TTC549 (cell line): ENCODE data around the gene SCRG1.
A peak's percentile ranks its signal among the peaks of the same experiment; 100 is the strongest.

Source experiments
- FAIRE-seq: peaks from 2 replicates; lab custom pipeline; 2012; peaks lifted over from hg19 to GRCh38; lab: Jason Lieb, UNC

SCRG1 gene

GRCh38 chr4:173410079-173410478 lies 11.2 kb upstream of the SCRG1 start:
- no peak for FAIRE-seq

DNA sequence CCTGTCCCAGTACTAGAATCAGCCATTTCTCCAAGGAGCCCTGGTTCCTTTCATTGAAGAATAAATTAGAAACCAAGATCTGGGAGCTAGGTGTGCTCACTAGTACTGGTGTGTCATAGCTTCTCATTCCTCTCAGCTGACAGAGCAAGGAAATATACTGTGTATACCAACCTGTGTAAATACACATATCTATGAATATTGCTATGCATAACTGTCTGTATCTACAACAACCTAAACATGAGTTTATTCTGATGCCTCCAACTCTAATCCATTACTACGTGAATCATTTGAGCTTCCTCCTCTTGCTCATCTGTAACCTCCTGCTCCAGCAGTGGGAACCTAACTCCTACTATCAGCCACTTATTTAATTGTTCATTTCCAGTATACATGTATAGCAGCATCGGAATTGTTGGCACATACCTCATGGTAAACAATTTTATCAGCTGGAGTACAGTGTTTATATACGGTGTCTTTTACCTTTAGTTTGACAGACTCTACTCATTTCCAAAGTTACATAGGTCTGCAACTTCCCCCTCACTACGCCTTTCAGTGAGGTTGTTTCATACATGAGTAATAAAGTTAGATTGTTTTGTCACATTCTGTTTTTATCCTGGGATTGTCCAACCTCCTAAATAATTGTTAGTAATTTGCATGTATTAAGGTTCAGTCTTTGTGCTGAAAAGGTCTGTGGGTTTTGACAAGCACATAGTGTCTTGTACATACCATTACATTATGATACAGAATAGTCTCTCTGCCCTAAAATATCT lies 7.1 kb upstream of the SCRG1 start:
- no peak for FAIRE-seq

GRCh38 chr4:173404296-173404865 lies 5.5 kb upstream of the SCRG1 start:
- no peak for FAIRE-seq

- no peak for FAIRE-seq
Measured at GRCh38 chr4:173403051-173403450, 4.1 kb upstream of the SCRG1 start.

DNA sequence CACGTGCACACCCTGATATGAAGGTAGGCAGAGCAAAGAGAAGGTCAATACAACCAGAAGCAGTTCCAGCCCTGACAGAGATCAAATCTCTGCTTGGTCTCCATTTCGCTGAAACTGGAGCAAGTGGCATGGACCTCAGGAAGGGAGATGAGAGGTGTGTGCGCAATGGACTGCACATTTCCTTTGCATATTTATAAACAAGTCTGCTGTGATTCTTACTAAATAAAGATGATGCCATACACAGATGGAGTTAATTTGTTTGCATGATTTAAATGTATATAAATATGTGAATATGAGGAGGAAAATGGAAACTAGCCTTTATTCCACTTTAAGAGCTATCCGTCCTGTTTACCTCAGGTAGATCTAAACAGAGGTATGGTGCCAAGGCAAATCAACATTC lies 2.1 kb upstream of the SCRG1 start:
- no peak for FAIRE-seq

GRCh38 chr4:173398220-173398619 lies 696 bp downstream of the SCRG1 start:
- no peak for FAIRE-seq

DNA sequence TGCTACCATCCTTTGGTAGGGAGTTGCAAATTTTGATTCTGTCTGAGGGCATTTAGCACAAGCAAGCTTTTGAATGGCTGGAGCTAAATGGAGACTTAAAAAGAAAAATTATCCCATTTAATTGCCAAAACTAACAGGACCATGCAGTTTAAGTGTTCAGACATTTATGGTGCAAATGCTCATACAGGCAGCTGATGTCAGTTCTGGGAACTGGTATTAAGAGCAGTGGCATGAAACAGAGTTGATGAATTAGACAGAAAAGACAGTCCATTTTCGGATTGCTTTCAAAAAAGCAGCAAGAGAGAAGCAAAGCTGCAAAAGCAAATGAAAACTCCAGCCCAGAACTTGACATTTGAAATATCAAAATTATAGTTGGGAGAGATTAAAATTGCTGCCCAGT lies 1.3 kb downstream of the SCRG1 start:
- no peak for FAIRE-seq

GRCh38 chr4:173391701-173392100 lies 7.2 kb downstream of the SCRG1 start:
- FAIRE-seq = no peak

GRCh38 chr4:173386751-173387150 lies 12.2 kb downstream of the SCRG1 start:
- no peak for FAIRE-seq

GRCh38 chr4:173382349-173382748 lies 16.6 kb downstream of the SCRG1 start:
- FAIRE-seq = no peak

GRCh38 chr4:173381610-173382009 lies 17.3 kb downstream of the SCRG1 start:
- no peak for FAIRE-seq

GRCh38 chr4:173380987-173381386 lies 17.9 kb downstream of the SCRG1 start:
- no peak for FAIRE-seq

DNA sequence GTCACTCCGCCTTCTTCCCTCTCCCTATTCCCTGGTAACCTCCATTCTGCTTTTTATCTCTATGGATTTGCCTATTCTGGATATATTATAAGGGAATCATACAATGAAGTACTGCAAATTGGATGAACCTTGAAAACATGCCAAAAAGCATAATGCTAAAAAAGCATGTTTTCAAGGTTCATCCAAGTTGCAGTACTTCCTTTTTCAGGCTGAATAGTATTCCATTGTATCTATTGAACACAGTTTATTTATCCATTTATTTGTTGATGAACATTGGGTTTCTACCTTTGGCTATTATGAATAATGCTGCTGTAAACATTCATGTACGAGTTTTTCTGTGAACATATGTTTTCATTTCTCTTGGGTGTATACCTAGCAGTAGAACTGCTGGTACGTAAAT lies 19.0 kb downstream of the SCRG1 start:
- FAIRE-seq = no peak

DNA sequence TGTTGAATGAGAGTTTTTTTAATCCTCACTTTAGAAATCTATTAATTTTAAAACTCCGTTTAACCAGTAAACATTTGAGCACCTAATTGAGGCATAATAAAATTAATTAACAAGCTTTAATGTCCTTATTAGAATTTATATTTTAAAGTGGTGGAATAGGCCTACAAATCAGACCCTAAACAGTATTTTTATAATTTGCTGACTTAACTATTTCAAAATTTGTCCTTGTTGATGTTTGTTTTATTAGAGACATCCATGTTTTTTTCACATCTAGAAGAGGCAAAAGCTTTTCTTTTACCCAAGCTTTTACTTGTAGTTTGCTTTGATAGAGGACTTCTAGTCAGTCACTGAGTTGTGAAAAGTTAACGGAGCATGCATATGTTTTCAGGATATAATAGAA lies 24.3 kb downstream of the SCRG1 start:
- FAIRE-seq = no peak

GRCh38 chr4:173371292-173372192 lies 27.4 kb downstream of the SCRG1 start:
- no peak for FAIRE-seq

DNA sequence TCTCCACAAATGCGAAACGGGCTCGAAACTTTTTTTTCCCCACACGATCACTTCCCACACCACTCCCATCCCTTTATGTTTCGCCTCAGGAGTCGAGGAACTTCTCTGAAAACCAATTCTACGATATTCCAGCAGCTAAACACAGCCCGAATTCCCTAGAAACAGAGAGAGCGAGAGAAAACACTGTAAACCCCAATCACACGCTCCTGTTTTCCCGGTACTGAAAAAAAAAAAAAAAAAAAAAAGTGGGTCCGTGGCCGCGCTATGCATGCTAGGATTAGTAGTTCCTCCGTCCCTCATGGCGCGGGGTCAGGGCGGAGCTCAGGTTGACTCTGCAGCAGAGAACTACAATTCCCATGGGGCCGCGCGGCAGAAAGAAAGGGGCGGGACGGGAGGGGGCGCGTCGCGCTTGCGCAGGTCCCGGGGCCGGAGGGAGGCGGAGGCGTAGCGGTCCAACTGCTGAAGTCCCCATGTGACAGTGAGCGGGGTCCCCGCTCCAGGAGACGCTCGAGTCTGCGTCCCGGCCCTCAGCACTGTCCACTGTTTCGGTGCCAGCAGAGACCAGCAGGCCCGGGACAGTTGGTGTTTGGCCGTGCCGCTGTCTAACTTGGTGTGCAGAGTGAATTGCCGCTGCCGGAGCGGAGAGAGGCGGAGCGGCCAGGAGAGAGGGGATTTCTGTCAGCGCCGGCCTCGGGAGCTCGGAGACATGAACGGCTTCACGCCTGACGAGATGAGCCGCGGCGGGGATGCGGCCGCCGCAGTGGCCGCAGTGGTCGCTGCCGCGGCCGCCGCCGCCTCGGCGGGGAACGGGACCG lies 28.2 kb downstream of the SCRG1 start, which contains the start of gene SAP30:
Gene SAP30 (plus strand): TSS at position 478 of the 815 bp plus-strand sequence. CDS start 229 bp downstream, at position 707.
- FAIRE-seq = peak; percentile 89

- no peak for FAIRE-seq
Measured at GRCh38 chr4:173370130-173370476, 28.8 kb downstream of the SCRG1 start.

DNA sequence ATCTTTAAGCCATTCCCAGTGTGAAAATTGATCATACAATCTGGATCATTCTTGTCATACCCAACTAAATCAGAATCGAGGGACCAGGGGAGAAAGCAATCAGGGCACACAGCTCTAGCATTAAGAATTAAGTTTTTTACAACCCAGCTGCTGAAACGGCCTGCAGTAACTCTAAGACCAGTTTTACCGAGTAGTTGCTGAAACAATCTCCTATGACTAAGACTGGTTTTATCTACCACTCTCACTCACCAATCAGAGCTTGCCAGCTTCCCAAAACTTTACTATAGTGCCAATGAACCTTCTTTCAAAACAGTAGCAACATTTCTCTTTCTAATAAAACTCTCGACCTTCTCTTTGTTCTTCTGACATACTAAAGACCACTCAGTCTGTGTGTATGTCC lies 31.0 kb downstream of the SCRG1 start:
- no peak for FAIRE-seq

- FAIRE-seq = no peak
Measured at GRCh38 chr4:173367285-173367684, 31.6 kb downstream of the SCRG1 start.

- FAIRE-seq = no peak
Measured at GRCh38 chr4:173365359-173365996, 33.4 kb downstream of the SCRG1 start.

DNA sequence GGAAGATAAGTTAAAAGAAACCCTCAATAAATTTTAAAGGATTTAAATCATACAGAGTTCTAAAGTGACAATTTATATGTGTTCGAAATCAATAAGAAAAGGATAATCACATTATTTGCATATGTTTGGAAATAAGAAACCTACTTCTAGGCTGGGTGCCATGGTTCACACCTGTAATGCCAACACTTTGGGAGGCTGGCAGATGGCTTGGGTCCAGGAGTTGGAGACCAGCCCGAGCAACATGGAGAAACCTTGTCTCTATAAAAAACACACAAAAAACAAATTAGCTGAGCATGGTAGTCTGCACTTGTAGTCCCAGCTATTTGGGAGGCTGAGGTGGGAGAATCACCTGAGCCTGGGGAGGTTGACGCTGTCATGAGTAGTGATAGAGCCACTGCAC lies 36.2 kb downstream of the SCRG1 start:
- no peak for FAIRE-seq
